Glomerular endothelial cell (primary cell): ENCODE results near the gene DPP8. TPM values are rescaled to one million over a fixed set of nuclear protein-coding genes. Genes with fewer than 3 reads are reported as not detected.
A peak's percentile ranks its signal among the peaks of the same experiment; 100 is the strongest.
"Not testable (repeated sequence)": the region's sequence is repeated elsewhere in the genome, so short reads cannot be mapped to it uniquely, and the experiment has no call there.

Experiments used
- DNase-seq: peaks from one replicate; pipeline ENCODE4 v3.0.0-alpha.2; 2011; ENCODE audit warnings: low read depth, low spot score; ENCODE audit errors: extremely low read depth
- total RNA-seq: library from RNA; depleted of rRNA; stranded (reverse); fragments of >200 nt; gene quantifications from 2 replicates; pipeline ENCODE4 v1.2.3, GENCODE V29; 2015

DPP8 gene
- total RNA-seq, 1 donor from 2014 or later: 35.8 TPM

DNA sequence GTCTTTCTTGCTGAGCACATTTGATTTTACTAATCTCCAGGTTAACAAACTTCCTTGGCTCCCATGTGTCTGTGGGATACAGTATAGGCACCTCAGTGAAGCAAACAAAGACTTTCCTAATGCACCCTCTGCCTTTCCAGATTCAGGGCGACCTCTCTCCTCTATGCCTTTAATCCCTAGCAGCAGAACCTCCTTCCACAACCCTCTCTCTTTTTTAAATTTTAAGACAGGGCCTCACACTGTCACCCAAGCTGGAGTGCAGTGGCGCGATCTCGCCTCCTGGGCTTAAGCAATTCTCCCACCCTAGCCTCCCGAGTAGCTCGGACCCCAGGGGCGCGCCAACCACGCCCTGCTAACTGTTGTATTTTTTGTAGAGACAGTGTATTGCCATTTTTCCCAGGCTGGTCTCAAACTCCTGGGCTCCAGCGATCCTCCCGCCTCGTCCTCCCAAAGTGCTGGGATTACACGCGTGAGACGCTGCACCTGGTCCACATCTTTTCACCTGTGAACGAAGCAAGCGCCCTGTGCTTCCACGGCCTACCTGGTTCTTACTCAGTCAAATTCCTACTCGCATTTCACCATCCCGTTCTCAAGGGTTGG, 11.1 kb upstream of the DPP8 start:
- no peak for DNase-seq

- DNase-seq: peak; percentile 47
Measured at GRCh38 chr15:65525622-65526021, 8.1 kb upstream of the DPP8 start.

GRCh38 chr15:65524226-65524625, 6.7 kb upstream of the DPP8 start:
- DNase-seq: no peak

DNA sequence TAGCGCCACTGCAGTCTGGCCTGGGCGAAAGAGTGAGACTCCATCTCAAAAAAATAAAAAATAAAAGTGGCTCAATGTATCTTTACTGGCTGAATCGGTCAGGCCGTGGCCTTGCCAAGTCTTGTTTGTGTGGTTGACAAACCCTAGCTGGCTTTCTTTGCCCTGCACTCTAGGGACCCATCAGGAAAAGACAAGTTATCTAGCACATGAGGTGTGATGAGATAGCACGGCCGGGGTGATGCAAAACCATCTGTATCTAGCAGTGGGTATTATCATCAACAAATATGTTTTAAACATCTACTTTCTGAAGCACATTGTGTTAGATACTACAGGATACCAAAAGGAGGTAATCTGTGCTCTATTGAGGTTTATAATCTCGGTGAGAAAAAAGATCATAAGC, 3.9 kb upstream of the DPP8 start:
- no peak for DNase-seq

DNA sequence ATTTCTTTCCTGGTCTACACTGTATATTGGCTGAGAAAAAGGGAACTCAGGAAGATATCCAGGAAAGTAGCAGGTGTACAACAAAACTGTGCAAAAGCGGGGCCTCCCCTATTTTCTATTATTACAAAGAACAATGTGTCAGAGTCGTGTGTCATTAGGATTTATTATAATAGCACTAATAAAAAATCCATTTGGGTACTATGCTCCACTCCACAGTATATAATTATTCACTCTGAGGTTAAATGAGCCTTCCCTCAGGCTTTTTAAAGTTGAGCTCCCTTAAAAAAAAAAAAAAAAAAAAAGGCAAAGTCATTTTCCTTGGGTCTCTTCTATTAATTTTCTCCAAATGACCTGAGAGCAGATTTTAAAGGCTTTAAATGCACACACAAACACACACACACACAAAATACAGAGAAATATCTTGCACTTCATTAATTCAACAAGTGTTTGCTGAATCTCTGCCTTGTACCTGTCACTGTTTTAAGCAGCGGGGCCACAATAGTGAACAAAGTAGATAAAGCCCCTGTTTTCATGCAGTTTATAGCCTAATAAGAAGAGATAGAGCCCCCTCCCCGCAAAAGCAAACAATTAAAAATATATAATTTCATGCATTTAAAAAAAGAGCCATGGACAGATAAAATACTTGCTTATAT, 1.3 kb upstream of the DPP8 start:
- no peak for DNase-seq

DNA sequence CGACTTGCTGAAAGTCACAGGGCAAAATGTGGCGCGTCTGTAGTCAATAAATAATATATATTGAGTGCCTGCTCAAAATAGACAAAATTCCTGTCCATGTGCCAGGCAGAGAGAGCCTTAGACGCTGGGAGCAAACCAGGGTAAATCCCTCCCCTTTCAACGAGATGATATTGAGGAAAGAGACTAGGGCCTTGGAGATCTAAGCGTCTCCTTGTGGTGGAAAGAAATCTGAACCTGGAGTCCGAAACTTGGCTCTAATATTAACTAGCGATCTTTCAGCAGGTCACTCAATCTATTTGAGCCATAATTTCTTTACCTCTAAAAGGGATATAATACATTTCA, 348 bp upstream of the DPP8 start:
- no peak for DNase-seq

DNA sequence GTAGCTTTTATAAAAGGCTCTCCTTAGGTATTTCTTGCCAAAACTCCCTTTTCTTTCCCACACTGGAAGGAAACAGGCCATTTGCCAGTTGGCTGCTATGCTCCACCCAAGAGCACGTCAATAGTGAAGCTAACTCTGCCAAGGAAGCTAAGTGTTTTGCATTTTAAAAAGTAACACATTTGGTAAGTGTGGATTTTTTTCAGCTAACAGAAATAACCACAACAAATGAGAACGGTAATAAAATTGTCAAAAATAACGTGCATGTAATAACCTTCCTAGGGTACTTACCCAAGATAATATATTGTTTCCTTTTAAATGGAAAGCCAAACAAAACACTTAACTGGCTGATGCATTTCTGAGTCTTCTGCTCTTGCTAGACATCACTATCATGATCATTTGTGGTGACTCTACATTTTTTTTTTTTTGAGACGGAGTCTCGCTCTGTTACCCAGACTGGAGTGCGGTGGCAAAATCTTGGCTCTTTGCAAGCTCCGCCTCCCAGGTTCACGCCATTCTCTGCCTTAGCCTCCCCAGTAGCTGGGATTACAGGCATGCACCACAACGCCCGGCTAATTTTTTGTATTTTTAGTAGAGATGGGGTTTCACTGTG, 4.6 kb downstream of the DPP8 start:
- DNase-seq: no peak

DNA sequence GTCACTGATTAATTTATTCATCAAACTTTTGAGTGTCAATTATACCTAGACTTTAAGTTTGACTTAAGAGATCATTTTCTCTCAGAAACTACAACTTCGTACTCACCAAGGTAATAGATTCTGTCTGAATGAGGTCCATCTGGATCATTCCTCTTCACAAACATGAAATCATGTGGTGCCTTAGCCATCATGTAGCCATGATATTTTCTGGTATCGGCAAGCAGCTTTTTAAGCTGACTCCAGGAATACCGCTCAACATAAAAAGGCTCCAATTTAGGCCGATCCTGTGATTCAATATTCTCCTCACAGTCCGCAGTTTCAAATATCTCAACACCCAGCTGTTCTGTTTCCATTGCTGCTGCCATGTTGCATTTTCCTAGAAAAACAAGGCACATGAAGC, 5.3 kb downstream of the DPP8 start:
- no peak for DNase-seq

- no peak for DNase-seq
Measured at GRCh38 chr15:65509321-65509720, 8.2 kb downstream of the DPP8 start.

DNA sequence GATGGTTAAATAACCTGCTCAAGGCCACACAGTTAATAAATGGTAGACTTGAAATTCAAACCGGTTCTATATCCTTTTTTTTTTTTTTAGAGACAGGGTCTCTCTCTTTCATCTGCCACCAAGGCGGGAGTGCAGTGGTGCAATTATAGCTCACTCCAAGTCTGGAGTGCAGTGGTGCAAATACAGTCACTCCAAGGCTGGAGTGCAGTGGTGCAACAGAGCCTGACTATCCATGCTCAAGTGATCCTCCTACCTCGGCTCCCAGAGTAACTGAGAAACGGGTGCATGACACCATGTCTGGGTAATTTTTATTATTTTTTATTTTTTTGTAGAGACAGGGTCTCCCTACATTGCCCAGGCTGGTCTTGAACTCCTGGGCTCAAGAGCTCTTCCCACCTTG, 23.4 kb downstream of the DPP8 start:
- no peak for DNase-seq

- no peak for DNase-seq
Measured at GRCh38 chr15:65484876-65485275, 32.6 kb downstream of the DPP8 start.

DNA sequence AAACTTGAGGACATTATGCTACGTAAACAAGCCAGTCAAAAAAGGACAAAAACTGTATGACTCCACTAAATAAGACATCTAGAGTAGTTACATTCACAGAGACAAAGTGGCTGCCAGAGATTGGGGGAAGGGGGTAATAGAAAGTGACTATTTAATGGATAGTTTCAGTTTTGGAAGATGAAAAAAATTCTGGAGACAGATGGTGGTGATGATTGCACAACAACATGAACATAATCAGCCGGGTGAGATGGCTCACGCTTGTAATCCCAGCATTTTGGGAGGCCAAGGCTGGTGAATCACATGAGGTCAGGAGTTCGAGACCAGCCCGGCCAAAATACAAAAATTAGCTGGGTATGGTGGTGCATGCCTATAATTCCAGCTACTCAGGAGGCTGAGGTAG, 40.6 kb downstream of the DPP8 start:
- no peak for DNase-seq

GRCh38 chr15:65470866-65471265, 46.6 kb downstream of the DPP8 start:
- DNase-seq: no peak

- DNase-seq: no peak
Measured at GRCh38 chr15:65468229-65468909, 49.1 kb downstream of the DPP8 start.

DNA sequence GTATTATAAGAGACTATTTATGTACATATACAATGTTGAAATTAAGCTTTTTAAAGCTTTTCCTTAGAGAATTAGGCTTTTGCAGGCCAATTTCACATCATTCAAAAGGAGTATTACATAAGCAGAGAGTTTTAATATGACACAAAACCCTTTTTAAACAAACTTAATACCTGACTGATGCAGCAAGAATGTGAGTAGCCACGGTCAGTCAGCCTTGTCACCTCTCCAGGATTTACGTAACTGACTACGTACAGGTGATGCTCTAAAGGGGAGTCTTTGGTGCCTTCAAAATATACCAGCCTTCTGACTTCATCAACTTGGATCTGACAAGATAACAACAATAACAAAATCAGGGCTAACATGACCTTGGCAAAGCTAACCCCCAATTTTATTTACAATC, 50.6 kb downstream of the DPP8 start:
- DNase-seq: no peak

DNA sequence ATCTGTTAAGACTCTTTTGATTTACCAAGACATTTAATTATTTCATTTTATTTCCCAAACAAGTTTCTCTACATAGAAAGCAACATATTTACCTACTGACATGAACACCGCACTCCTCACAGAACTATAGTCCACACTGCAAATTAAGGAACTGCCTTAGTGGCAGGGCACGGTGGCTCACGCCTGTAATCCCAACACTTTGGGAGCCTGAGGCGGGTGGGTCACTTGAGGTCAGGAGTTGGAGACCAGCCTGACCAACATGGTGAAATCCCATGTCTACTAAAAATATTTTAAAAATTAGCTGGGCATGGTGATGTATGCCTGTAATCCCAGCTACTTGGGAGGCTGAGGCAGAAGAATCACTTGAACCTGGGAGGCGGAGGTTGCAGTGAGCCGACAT, 54.4 kb downstream of the DPP8 start:
- DNase-seq: not testable (repeated sequence)

GRCh38 chr15:65460741-65461347, 56.6 kb downstream of the DPP8 start:
- DNase-seq: no peak

- DNase-seq: not testable (repeated sequence)
Measured at GRCh38 chr15:65455256-65455655, 62.2 kb downstream of the DPP8 start.

- no peak for DNase-seq
Measured at GRCh38 chr15:65451989-65452388, 65.5 kb downstream of the DPP8 start.

- DNase-seq: no peak
Measured at GRCh38 chr15:65450556-65450955, 66.9 kb downstream of the DPP8 start.

GRCh38 chr15:65447145-65447544, 70.3 kb downstream of the DPP8 start:
- no peak for DNase-seq

GRCh38 chr15:65434201-65434600, 83.3 kb downstream of the DPP8 start:
- DNase-seq: no peak
